Limb (tissue), 2 donors: Measurements from ENCODE around the gene UBXN4.
"Not testable (repeated sequence)": the region's sequence is repeated elsewhere in the genome, so short reads cannot be mapped to it uniquely, and the experiment has no call there.

ENCODE experiments used
- DNase-seq, 2 donors: peaks; one replicate each; pipeline ENCODE4 v3.0.0-alpha.2; 2016; ENCODE audit errors: extremely low spot score in 2 of 2

UBXN4 gene

DNA sequence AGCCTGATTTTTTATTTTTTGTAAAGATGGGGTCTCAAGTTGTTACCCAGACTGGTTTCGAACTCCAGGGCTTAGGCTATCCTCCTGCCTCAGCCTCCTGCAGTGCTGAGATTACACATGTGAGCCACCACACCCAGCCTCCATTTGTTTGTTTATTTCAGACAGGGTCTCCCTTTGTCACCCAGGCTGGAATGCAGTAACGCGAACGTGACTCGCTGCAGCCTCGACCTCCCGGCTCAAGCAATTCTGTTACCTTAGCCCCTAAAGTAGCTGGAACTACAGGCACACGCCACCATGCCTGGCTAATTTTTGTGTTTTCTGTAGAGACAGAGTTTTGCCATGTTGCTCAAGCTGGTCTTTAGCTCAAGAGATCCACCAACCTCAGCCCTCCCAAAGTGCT lies 27.2 kb downstream of the UBXN4 start:
- no peak for DNase-seq

DNA sequence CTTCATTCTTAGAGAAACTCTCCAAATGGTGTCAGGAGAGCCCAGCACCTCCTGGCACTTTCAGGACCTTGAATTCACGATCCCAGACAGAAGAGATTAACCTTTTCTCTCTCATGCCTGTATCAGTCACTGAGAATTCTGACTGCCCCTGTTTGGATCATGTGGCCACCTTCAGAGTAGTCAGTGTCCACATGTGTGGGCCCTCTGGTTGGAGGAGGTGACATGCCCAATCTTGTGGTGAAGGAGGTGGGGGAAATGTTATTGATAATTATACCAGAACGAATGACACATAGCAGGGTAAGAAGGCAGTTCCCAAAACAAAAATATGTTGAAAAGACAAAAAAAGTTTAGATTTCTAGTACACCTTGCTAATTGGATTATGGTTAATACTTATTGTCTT lies 31.7 kb downstream of the UBXN4 start:
- no peak for DNase-seq

DNA sequence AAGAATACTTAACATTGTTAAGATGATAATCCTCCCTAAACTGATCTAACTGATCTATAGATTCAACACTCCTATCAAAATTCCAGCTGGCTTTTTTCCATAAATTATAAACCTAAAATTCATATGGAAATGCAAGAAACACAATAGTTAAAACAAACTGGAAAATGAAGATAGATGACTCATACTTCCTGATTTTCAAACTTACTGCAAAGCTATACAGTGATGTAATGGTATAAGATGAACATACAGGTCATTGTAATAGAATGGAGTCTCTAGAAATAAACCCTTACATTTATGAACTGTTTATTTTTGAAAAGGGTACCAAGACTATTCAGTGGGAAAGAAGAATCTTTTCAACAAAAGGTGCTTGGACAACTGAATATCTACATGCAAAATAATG lies 32.3 kb downstream of the UBXN4 start:
- no peak for DNase-seq

DNA sequence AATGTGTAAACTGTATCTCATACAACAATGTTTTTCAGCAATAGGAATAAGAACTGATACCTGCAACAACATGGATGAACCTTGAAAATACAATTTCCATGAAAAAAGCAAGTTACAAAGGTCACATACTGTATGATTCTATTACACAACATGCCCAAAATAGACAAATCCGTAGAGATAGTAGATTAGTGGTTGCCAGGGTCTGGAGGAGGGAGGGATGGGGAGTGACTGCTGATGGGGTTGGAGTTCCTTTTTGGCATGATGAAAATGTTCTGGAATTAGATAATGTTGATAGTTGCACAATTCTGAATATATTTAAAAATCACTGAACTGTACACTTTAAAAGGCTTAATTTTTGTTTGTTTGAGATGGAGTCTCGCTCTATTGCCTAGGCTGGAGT lies 33.8 kb downstream of the UBXN4 start:
- DNase-seq, result no peak

DNA sequence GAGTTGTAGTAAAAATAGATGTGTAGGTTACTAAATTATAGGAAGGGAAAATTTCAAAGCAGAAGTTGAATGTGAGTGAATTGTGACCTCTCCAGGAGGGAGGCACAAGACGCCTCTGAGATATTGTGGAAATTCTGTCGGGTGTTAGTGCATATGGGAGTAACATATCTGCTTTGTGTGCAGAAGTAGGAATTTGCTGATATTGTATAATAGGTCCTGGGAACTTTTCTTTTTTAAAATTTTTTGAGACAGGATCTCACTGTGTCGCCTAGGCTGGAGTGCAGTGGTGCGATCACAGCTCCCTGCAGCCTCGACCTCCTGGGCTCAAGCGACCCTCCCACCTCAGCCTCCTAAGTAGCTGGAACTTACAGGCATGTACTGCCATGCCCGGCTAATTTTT lies 34.7 kb downstream of the UBXN4 start:
- no peak for DNase-seq

DNA sequence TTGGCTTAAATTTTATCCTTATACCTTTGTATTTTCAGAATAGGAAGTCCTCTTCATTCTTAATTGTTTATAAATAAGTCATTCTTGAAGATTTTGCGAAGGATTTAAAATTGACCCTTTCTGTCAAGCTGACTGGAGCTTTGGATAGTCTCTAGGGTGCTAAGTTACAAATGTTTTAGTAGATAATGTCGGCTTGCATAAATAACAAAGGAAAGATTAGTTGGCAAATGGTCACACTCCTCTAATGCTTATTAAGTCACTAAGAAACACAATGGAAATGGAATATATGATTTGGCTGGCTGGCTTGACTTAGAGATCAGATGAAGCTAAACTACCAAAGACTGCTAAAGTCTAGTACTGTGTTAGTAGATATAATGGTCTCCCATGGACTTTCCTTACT lies 40.6 kb downstream of the UBXN4 start:
- no peak for DNase-seq

DNA sequence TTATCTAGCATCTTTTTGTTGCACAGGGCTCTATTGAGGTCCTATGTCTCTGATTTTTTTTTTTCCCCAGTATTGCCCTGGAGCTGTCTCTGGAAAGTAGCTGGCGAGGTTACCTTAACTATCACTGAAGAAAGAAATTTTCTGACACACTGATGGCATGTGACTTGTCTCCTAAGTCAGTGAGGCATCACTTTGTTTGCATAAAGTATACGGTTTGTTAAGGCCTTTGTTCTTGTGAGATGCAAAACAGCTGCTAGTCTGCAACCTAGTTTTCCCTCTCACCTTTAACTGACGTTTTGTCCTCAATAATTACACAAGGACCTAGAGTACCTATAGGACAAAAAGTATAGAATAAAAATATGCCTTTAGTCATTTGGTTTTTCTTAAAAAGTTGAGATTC lies 41.8 kb downstream of the UBXN4 start:
- no peak for DNase-seq

DNA sequence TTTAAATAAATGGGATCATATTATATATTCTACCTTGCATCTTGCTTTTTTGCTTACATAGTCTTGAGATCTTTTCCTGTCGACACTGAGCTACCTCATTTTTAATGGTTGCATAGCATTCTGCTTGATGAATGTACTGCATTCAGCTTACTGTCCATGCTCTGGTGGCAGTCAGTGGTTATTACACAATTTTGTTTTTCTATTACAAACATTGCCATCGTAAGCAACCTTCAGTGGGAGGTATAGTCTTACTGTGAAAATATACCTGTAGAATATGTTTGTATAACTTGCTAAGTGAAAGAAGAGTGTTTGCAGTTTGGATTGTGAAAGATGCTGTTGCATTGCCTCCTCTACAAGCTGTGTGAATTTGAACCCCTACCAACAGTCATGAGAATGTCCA lies 43.4 kb downstream of the UBXN4 start:
- DNase-seq, result no peak

DNA sequence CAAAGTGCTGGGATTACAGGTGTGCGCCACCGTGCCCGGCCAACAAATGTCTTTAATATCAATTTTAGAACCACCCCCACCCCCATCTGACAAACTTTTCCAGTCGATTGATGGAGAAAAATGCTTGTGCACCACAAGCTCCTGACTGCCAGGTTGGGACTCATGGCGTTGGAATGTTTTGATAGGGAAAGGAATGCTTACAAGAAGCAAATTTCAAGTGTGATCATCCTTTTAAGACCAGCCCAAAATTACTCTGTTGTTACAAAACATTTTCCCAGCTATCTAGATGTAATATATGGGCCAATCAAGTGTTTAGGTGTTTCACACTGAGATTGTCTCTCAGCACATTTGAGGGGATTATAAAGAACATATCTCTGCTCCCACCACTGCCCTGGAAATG lies 45.2 kb downstream of the UBXN4 start:
- no peak for DNase-seq

DNA sequence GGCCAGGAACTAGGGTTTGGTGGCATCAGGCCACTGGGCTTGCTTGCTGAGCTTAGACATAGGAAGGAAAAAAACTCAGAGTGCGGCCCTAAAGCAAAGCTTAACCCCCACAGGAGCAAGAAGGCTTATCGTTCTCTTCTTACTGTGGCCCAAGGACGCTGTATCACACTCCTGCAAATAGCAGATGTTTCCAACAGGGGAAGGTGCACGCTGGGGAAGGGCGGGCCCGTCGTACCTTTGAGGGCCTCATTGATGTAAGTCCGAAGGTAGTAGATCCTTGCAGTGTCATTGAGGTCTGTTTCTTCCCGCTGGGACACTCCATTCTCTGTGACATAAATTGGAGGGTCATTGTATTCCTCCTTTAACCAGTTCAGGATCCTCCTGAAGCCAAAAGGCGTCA lies 48.8 kb downstream of the UBXN4 start:
- no peak for DNase-seq

DNA sequence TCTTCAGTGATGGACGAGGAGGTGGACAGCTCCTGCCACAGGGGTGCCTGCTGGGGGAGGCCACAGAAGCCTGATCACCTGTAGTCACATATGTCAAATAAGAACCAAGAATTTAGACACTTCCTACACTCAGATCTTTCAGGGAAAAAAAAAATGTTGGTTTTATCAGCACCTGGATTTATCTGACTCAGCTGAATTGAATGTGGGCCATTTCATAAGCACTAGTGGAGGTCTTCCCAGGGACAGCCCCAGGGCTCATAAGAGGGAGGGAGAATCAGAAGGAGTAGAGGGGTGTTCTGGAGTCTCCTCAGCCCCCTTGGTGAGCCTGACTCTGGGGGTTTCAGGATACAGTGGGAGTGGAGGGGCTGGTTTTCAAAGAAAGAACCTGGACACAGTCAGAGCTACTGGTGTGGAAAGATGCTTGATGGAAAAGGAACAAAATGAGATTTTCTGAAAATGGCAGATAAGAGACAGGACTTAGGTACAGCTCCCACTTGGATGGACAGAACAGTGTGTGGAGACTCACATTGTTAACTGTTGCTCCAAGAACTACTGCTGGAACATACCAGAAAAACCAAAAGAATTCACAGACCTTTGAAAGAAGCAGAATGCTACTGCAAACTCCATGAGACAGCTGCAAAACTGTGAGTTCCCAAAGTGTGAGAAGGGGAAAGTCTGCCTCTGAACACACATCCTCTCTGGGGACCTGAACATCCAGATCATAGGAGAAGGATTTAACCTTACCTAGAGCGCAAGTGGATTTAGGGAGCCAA lies 49.9 kb downstream of the UBXN4 start:
- no peak for DNase-seq

DNA sequence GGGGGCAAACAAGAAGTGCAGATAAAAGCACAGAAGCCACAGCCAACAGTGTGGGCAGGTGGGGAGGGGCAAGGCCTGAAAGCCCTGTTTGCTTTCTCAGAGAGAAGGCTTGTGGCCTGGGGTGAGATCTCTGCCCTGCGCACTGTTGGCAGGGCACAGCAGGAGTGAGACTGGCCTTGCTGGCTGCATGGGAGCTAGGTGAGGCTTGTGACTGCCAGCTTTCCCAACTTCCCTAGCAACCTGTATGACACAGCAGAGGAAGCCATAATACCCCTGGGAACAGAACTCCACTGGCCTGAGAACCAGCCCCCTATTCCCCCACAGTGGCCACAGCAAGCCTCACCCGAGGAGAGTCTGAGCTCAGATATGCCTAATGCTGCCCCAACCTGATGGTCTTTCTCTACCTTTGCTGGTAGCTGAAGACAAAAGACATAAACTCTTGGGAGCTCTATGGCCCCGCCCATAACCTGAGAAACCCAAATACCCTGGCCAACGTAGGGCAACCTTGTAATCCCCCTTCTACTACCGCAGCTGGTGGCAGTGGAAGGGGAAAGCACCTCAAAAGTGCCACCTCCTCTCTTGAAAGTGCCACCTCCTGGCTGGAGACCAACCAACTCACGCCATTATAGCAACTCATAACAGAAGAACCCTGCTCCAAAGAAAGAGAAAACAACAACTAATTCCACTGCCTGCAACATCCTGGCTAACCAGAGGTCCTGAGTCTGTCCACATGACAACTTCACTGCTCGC lies 50.9 kb downstream of the UBXN4 start:
- no peak for DNase-seq

DNA sequence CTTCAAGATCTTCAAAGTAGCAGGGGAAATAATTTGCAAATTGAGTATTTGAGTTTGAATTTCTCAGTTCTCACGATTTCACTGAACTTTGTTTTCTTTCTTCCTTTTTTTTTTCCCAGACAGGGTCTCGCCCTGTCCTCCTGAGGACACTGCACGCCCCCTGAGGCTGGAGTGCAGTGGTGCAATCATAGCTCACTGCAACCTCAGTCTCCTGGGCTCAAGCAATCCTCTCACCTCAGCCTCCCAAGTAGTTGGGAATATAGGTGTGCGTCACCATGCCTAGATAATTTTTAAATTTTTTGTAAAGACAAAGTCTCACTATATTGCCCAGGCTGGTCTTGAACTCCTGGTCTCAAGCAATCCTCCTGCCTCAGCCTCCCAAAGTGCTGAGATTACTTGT lies 54.0 kb downstream of the UBXN4 start:
- not testable (repeated sequence) for DNase-seq

DNA sequence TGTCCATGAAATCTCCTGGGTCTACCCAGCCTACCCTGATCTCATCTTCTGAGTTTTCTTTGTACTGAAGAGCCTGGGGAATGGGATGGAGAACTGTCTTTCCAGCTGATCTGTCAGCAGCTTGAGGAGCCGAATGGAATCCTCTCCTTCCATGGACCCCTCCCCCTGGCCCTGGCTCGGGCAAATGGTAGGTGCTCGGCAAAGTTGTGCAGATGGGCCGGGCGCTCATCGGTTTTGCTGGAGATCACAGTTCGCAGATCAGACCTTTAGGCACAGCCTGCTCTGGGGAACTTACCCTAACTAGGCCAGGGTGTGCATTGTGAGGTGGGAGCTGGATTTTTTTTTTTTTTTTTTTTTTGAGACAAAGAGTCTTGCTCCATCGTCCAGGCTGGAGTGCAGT lies 55.0 kb downstream of the UBXN4 start:
- no peak for DNase-seq

DNA sequence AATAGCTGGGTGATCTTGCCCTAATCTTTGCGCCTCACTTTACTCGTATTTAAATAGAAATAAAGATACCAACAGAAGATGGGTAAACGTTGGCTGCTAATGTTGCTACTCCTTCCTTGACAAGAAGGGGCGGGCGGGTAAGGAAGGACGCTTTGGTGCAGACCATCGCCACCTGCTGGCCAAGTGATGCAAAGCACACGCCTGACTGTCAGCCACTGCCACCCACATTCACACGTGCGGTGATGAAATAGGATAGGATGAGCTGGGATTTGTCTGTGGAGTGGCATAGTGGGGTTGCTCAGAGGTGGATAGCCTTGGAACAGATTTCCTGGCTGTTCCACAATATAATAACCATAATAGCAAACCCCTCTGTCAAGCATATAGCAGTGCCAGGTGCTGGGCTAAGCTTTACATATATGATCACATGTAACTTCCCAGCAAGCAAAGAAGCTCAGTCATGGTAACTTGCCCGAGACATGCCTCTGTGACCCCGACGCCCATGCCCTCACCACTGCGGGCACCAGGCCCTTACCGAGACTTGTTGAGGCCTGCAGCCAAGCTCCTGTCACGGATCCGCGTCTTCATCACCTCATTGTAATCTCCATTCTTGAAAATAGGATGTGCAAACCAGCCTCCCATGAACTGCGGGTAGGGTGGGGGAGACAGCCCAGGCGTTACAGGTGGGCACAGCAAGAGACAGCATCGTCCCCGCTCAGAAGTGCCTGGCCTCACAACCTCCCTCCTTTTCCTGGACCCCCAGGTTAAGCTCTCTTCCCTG lies 56.0 kb downstream of the UBXN4 start:
- DNase-seq, result peak; percentile 64 to 70

DNA sequence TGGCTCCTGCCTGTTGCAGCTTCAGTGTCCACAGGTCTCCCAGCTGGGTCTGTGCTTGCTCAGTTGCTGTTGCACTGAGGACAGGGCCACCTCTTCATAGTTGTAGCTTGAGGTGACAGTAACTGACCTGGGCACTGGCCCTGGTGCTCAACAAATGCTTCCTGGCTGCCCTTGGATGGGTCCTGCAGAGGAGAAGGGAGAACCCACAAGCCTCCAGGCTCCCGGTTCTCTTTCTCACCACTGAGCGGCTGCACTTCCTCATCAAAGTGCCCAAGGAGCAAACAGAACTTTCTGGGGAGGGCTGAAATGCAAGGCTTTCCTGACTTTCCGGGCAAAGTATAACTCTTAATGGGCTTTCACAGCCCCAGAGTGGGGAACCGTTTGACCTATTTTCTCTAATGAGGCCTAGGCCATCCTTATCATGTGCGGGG lies 56.6 kb downstream of the UBXN4 start:
- DNase-seq, result no peak

DNA sequence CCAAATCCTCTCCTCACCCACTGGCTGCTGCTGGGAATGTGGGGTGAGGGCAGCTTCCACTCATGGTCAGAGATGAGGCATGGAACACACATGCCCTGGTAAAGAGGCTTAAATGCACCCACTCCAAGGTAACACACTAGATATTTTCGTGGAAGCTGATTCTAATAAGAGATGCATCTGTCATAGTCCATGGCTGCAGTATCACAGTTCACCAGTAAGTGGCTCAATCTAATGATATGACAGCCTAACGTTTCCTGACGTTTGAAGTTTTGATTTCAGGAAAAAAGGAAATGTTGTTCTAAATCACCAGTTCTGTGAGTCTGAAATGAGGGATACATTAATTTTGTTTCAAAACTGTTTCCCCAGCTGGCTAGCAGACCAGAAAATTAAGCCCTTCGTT lies 57.1 kb downstream of the UBXN4 start:
- DNase-seq, result no peak

DNA sequence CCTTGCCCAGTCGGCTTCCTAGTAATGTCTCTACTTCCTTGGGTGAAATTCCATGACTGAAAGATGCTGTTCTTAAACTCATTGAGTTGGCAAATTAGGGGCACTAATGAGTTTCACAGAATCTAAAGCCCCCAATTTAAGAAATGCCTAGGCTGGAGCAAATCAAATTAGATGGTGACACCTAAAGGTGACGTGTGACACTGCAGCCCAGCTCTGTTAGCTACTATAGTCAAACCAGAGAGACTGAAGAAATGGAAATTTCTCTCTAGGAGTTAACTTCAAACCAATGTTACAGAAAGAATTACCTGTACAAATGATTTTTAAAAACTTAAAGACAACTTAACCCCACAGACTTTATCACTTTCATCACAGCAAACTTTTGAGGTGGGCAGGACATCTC lies 58.1 kb downstream of the UBXN4 start:
- no peak for DNase-seq

DNA sequence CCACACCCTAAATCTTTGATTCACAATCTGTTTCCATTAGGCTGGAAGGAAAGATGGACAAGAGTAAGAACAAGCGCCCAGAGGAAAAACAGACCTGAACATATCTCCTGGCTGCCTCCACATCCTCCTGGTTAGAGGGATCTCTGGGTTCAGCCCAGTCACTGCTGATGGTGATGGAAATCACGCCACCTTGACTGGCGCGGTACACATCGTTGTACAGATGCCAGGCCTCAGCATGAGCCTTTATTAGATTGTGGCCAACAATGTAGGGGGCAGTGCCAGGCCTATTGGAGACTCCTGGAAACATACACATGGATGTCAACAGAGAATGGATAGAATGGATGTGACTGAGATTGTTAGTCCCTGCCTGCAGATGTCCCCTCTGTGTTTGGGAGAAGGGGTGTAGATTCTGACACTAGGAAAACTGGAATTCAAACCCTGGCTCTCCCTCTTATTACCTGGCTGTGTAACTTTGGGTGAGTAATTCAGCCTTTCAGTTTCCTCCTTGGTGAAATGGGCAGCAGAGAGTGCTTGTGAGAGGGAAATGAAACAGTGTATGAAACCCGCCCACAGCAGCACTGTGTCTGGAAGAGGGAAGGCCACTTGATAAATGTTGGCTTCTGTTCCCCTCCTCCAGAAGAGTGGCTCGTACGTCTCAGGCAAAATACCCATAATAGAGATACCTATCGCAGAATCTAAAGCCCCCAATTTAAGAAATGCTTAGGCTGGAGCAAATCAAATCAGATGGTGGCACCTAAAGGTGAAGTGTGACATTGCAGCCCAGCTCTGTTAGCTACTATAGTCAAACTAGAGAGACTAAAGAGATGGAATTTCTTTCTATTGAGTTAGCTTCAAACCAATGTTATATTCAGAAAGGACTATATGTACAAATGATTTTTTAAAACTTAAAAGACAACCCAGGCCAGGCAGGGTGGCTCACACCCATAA lies 59.1 kb downstream of the UBXN4 start:
- no peak for DNase-seq

DNA sequence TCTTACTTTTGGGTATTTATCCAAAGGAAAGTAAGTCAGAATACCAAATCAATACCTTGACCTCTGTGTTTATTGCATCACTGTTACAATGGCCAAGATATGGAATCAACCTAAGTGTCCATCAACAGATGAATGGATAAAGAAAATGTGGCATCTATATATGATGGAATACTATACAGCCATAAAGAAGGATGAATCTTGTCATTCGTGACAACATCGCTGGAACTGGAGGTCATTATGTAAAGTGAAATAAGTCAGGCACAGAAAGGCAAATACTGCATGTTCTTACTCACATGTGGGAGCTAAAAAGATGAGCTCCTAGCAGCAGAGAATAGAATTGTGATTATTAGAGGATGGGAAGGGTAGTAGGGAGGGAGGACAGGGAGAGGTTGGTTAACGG lies 60.7 kb downstream of the UBXN4 start:
- DNase-seq, result no peak

DNA sequence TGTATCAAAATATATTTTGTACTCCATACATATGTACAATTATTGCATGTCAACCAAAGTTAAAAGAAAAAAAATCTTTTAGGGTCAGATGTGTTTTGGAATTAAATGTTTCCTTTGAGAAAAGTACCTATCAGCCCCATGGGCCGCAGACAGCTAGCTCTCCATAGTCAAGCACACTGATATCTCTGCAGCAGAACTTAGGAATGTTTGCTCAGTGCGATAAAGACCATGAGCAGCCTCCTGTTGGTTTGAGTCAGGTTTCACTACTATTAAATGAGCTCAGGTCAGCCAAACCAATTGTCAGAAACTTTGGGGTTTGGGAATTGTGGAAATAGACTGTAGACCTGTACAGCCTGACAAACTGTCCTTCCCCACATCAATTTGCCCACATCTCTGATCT lies 61.6 kb downstream of the UBXN4 start:
- no peak for DNase-seq
